GM12864 (cell line): ENCODE results near the gene ZNF28.
"Not testable (repeated sequence)": the region's sequence is repeated elsewhere in the genome, so short reads cannot be mapped to it uniquely, and the experiment has no call there.

Source experiments
- DNase-seq: peaks from one replicate; pipeline ENCODE4 v3.0.0-alpha.2; 2011; ENCODE audit warnings: low read depth
- H3K4me3 ChIP-seq: 2 replicates; pipeline ENCODE4 v1.5.1; 2011; ENCODE audit warnings: mild to moderate bottlenecking, low read depth, low read length, control low read depth
- CTCF ChIP-seq: IDR thresholded peaks from 2 replicates; pipeline ENCODE4 v1.5.1; 2011; ENCODE audit warnings: low read depth, mild to moderate bottlenecking, moderate library complexity, low read length, control low read depth, inconsistent platforms; ENCODE audit errors: missing control alignments

ZNF28 gene

DNA sequence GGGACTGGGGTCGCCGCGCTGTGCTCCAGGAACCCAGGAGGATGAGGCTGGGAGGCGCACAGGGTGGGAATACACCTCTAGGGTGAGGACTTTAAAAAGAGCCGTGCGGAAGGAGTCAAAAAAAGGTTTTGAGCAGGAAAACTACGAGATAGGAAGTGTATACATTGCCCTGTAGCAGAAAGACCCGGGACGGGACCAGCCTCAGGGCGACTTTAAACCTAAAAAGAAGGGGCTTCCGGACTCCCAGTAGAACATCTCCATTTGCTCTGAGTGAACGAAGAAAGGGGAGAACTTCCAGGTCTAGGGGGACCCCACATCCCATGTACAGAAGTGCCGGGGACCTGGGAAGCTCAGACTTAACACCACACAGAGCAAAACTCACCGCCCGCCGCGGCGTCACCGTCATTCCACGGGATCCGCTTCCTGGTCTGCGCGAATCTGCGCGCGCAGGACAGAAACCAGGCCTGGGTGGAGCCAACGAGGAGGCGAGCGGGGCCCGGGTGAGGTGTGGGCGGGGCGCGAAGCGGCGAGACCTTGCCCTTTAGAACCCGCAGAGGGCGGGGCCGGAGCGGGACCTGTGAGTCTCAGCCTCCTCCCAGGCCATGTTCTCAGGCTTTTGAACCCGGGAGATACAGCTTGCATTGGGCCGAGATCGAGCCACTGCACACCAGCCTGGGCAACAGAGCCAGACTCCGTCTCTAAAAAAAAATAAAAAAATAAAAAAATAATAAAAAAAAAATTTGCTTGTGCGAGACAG, at the start of gene ZNF28:
TSS of gene ZNF28 (minus strand) at position 430 of the 757 bp plus-strand sequence. CDS start 3,675 bp downstream, outside the sequence.
- H3K4me3 ChIP-seq, result peak within 1 kb of the TSS; percentile 74
- DNase-seq, result peak; percentile 13

- not testable (repeated sequence) for DNase-seq, H3K4me3 ChIP-seq
Measured at GRCh38 chr19:52868031-52868430, 46.6 kb upstream of the ZNF28 start.

DNA sequence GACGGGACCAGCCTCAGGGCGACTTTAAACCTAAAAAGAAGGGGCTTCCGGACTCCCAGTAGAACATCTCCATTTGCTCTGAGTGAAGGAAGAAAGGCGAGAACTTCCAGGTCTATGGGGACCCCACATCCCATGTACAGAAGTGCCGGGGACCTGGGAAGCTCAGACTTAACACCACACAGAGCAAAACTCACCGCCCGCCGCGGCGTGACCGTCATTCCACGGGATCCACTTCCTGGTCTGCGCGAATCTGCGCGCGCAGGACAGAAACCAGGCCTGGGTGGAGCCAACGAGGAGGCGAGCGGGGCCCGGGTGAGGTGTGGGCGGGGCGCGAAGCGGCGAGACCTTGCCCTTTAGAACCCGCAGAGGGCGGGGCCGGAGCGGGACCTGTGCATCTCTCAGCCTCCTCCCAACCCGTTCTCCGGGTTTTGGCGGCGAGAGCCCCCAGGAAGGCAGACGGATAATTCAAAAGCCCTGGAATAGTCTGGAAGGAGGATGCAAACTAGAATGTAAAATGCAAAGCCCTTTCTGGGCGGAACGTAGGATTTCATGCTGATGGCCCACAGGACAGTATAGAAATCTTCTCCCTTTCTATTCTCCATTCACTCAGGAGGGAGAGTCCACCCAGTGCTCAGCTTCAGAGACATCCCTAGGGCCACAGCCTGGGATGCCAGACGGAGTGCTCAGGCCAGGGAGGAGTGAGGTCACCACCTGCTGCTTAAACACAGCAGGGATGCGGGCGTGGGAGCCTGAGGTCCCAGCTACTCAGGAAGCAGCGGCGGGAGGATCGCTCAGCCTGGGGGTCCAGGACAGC, 36.2 kb upstream of the ZNF28 start, which contains the start of gene ZNF468:
TSS of gene ZNF468 (minus strand) at position 242 of the 814 bp plus-strand sequence. CDS start 3,347 bp downstream, outside the sequence.
- peak within 1 kb of the TSS; percentile 86 for H3K4me3 ChIP-seq
- DNase-seq, result peak; percentile 22

DNA sequence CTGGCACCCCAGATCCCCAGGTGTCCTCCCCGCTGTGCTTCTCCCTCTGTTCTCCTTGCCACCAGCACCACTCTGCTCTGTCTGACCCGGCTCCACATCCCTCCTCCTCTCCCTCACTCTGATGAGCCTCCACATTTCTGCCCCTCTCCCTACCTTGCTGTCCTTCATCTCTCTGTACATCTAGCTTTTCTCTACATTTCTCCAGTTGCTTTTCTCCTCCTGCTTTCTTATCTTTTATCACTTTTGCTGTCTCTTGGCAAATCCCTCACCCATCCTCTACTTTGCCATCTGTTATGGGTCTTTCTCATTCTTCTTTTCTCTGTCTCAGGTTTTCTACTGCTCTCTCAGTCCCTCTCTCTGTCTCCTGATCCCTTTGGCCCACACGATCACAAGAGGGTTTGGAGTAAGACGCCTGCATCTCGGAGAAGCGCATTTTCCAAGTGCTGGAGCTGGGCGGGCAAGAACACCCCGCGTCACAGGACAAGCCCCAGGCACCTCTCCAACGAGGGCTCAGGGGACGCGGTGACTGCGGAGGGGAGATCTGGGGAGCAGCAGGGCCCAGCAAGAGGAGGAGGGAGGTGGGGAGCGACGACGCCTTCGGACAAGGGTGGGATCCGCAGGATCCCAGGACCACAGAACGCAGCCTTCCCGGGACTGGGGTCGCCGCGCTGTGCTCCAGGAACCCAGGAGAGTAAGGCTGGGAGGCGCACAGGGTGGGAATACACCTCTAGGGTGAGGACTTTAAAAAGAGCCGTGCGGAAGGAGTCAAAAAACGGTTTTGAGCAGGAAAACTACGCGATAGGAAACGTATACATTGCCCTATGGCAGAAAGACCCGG, 35.3 kb upstream of the ZNF28 start:
- H3K4me3 ChIP-seq, result peak overlapping the region; percentile 86
- not testable (repeated sequence) for DNase-seq

DNA sequence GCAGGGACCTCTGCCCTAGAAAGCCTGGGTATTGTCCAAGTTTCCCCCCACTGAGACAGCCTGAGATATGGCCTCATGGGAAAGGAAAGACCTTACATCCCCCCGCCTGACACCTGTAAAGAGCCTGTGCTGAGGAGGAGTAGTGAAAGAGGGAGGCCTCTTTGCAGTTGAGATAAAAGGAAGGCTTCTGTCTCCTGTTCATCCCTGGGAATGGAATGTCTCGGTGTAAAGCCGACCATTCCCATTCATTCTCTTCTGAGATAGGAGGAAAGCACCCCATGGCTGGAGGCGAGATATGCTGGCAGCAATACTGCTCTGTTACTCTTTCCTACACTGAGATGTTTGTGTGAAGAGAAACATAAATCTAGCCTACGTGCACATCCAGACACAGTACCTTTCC, 25.9 kb upstream of the ZNF28 start:
- not testable (repeated sequence) for DNase-seq, H3K4me3 ChIP-seq

DNA sequence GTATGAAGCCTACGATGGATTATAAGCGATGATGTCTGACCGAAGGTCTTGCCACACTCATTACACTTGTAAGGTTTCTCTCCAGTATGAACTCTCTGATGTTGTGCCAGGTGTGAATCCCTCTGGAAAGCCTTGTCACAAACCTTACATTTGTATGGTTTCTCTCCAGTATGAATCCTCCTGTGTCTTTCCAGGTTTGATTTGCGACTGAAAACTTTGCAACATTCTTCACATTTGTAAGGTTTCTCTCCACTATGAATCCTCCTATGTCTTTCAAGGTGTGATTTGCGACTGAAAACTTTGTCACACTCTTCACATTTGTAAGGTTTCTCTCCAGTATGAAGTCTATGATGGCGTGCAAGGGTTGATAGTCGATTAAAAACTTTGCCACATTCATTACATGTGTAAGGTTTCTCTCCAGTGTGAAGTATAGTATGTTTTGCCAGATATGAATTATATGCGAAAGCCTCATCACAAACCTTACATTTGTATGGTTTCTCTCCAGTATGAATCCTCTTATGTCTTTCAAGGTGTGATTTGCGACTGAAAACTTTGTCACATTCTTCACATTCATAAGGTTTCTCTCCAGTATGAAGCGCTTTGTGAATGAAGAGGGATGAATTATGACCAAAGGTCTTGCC, 19.5 kb upstream of the ZNF28 start:
- H3K4me3 ChIP-seq, DNase-seq: not testable (repeated sequence)

- not testable (repeated sequence) for H3K4me3 ChIP-seq
Measured at GRCh38 chr19:52834289-52834688, 12.9 kb upstream of the ZNF28 start.

DNA sequence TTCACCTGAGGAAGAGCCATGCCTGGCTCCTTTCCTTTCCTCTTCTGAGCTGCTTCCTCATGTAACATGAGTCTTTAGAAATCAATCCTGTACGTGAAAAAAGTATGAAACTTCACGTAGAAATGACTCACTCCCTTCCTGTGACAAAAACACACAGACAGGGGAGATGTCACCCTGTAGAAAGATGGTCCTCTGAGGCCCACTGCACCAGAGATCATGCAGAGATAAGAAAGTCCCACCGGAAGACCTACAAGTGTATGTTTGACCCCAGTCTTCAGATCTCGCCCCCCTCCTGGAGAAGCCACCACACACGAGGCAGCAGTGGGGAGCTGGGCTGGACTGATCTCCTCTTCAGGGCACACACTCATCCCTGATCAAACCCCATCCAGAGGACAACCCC, 12.1 kb upstream of the ZNF28 start:
- DNase-seq, H3K4me3 ChIP-seq: not testable (repeated sequence)

More at GRCh38 chr19:52834289-52834688, 12.9 kb upstream of the ZNF28 start:
- not testable (repeated sequence) for DNase-seq

GRCh38 chr19:52829866-52830265, 8.4 kb upstream of the ZNF28 start:
- H3K4me3 ChIP-seq, DNase-seq: not testable (repeated sequence)

DNA sequence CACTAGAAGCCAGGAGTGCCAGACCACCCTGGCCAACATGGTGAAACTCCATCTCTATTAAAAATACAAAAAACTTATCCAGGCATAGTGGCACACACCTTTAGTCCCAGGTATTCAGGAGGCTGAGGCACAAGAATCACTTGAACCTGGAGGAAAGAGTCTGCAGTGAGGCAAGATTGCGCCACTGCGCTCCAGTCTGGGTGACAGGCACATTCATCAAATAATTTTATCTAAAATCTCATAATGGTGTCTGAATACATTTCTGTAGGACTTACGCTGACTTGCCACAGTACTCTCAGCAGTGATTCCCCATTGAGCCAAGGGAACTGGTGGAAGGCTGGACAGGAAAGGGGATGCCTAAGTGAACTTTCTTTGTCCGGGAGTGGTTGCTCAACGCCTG, 4.3 kb upstream of the ZNF28 start:
- no peak for TF ChIP-seq CTCF
- no peak for DNase-seq
- H3K4me3 ChIP-seq, result no peak overlapping the region

DNA sequence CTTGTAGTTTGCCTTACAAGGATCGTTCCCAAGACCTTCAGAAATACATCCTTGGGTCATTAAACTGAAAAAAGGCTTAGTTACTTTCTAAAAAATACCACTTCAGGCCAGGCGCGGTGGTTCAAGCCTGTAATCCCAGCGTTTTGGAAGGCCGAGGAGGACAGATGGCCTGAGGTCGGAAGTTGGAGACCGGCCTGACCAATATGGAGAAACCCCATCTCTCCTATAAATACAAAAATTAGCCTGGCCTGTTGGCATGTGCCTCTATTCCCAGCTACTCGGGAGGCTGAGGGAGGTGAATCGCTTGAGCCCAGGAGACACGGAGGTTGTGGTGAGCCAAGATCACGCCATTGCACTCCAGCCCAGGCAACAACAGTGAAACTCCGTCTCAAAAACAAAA, 2.2 kb upstream of the ZNF28 start:
- DNase-seq, result no peak
- TF ChIP-seq CTCF, result no peak
- no peak overlapping the region for H3K4me3 ChIP-seq

DNA sequence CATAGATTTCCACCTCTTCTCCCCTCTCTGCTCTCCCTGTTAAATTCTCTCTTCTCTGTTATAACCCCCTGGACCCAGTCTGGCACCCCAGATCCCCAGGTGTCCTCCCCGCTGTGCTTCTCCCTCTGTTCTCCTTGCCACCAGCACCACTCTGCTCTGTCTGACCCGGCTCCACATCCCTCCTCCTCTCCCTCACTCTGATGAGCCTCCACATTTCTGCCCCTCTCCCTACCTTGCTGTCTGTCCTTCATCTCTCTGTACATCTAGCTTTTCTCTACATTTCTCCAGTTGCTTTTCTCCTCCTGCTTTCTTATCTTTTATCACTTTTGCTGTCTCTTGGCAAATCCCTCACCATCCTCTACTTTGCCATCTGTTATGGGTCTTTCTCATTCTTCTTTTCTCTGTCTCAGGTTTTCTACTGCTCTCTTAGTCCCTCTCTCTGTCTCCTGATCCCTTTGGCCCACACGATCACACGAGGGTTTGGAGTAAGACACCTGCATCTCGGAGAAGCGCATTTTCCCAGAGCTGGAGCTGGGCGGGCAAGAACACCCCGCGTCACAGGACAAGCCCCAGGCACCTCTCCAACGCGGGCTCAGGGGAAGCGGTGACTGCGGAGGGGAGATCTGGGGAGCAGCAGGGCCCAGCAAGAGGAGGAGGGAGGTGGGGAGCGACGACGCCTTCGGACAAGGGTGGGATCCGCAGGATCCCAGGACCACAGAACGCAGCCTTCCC, 795 bp downstream of the ZNF28 start:
- not testable (repeated sequence) for DNase-seq
- H3K4me3 ChIP-seq, result peak overlapping the region; percentile 74
